A673 (cell line): ENCODE data around the gene TACR2. TPM values are rescaled to one million over a fixed set of nuclear protein-coding genes. Genes with fewer than 3 reads are reported as not detected.

ENCODE experiments used
- BruUV-seq: library from RNA; stranded (reverse); fragments of 400-500 nt; replicated peaks from 2 replicates; lab custom pipeline; 2021; lab: Mats Ljungman, UMichigan
- CTCF ChIA-PET: fragments of 300-600 bp; sonication (Branson Sonifier 250); formaldehyde crosslinking; loops from one replicate; lab custom pipeline; 2022; ENCODE audit warnings: antibody characterized with exemption; lab: Charles Lee
- POLR2A ChIA-PET: fragments of 300-600 bp; sonication (Branson Sonifier 250); formaldehyde crosslinking; loops from one replicate; lab custom pipeline; 2022; ENCODE audit warnings: antibody characterized with exemption; ENCODE audit not compliant: low non-redundant PET; lab: Charles Lee
- DNase-seq: peaks from one replicate; pipeline ENCODE4 v3.0.0-alpha.2; 2015; ENCODE audit warnings: low spot score
- H3K27ac ChIP-seq: fragments of 200-600 bp; sonication (generic); 2 replicates; pipeline ENCODE4 v1.5.1; 2016; ENCODE audit warnings: mixed run types, low read depth, mild to moderate bottlenecking, mixed read lengths, antibody characterized with exemption, low read length; ENCODE audit not compliant: poor library complexity, severe bottlenecking
- H3K27me3 ChIP-seq: fragments of 200-600 bp; sonication (generic); replicated peaks from 2 replicates; pipeline ENCODE4 v1.6.1; 2017; ENCODE audit warnings: mixed run types, low read depth, mild to moderate bottlenecking, mixed read lengths, antibody characterized with exemption, low read length; ENCODE audit not compliant: insufficient read depth, poor library complexity
- H3K36me3 ChIP-seq: fragments of 200-600 bp; sonication (generic); 2 replicates; pipeline ENCODE4 v1.6.1; 2016; ENCODE audit warnings: mixed run types, mild to moderate bottlenecking, mixed read lengths, antibody characterized with exemption, low read length; ENCODE audit not compliant: insufficient read depth, poor library complexity, severe bottlenecking
- H3K4me1 ChIP-seq: fragments of 200-600 bp; sonication (generic); 2 replicates; pipeline ENCODE4 v1.6.1; 2017; ENCODE audit warnings: mixed run types, mild to moderate bottlenecking, mixed read lengths, antibody characterized with exemption, low read length; ENCODE audit not compliant: insufficient read depth, poor library complexity, severe bottlenecking
- H3K4me3 ChIP-seq: fragments of 200-600 bp; sonication (generic); 2 replicates; pipeline ENCODE4 v1.5.1; 2016; ENCODE audit warnings: low read depth, mixed run types, mild to moderate bottlenecking, mixed read lengths, low read length; ENCODE audit not compliant: poor library complexity, severe bottlenecking
- H3K9me3 ChIP-seq: fragments of 200-600 bp; sonication (generic); 2 replicates; pipeline ENCODE4 v1.6.1; 2016; ENCODE audit warnings: mixed run types, low read depth, mild to moderate bottlenecking, mixed read lengths, antibody characterized with exemption, low read length; ENCODE audit not compliant: poor library complexity, severe bottlenecking
- EZH2 ChIP-seq: fragments of 200-600 bp; sonication (generic); IDR thresholded peaks from 2 replicates; pipeline ENCODE4 v1.6.1; 2017; ENCODE audit warnings: borderline replicate concordance, low read depth, mild to moderate bottlenecking, mixed read lengths, antibody characterized with exemption, low read length; ENCODE audit not compliant: poor library complexity, severe bottlenecking
- intact Hi-C: fragments of 100-400 bp; cut with micrococcal nuclease; formaldehyde crosslinking; loops from one replicate; pipeline ENCODE4 v1.10.0; 2022; ENCODE audit not compliant: unreplicated experiment
- total RNA-seq: library from RNA; stranded (reverse); gene quantifications from 2 replicates; pipeline ENCODE4 v1.2.3, GENCODE V29; 2021
- TF ChIP-seq, protein P1 (sequence below): fragments of 300-800, 200-600 bp; sonication (generic); conservative IDR thresholded peaks from 2 replicates; pipeline ENCODE4 v1.5.1; 2017; ENCODE audit warnings: low read depth, mild to moderate bottlenecking, antibody characterized with exemption, low read length, moderate library complexity, mixed read lengths

TACR2 gene
- total RNA-seq, 1 experiment from 2014 or later, result 0.21 TPM

DNA sequence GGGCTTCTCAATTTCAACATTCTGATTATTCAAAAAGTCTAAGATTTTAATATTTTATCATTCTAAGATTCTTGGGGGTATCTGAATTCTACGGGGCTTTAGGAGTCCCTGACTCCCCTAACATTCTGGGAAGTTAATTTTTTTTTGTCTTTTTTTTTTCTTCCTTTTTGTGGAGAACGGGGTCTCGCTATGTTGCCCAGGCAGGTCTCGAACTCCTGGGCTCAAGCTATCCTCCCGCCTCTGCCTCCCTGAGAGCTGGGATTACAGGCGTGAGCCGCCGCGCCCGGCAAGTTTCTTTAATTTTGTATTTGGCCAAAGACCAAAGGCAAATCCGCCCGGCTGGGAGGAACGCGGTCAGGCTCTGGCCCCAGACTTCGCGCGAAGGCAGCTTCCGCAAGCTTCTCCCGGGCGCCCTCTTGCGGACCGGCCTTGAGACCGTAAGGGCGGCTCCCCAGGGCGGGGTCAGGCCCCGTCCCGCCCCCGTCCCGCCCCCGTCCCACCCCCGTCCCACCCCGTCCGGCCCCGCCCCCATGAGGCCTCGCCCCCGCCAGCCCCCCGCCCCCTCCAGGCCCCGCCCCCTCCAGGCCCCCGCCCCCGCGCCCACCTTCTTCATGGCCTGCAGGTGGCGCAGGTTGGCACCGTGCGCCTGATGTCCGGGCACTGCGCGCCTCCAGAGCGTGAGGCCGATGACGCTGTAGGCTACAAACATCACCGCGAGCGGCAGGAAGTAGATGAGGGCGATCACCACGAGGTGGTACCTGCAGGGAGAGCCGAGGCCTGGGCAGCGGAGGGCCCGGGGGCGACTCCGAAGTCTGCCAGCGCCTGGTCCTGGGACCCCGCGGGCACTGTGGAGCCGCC, 8.2 kb downstream of the TACR2 start:
- POLR2A ChIA-PET, result no interaction called here
- intact Hi-C loops, result loop anchor here (1.0 to 5.0 kb wide), 2 partner anchors 100 to 171 kb away; no protein-coding TSS in a partner anchor
- Histone ChIP-seq H3K27me3 (no peaks in the 10 kb centered on the region), H3K9me3 (no peaks in the 10 kb centered on the region), H3K36me3 (no peaks in the 10 kb centered on the region), H3K4me1 (peaks cover 16% of the 10 kb centered on the region), H3K4me3 (peak overlapping the region; percentile 46), H3K27ac (peak overlapping the region; percentile 53)
- CTCF ChIA-PET, result interaction anchor here (0.7 to 1.6 kb wide), 12 partner anchors 9 to 579 kb away, joined by 3 to 16 read pairs (median 4); partner anchors contain the start of genes SUPV3L1, TACR2 and TSPAN15
- peak; percentile 96 for DNase-seq
- TF ChIP-seq, protein P1, sequence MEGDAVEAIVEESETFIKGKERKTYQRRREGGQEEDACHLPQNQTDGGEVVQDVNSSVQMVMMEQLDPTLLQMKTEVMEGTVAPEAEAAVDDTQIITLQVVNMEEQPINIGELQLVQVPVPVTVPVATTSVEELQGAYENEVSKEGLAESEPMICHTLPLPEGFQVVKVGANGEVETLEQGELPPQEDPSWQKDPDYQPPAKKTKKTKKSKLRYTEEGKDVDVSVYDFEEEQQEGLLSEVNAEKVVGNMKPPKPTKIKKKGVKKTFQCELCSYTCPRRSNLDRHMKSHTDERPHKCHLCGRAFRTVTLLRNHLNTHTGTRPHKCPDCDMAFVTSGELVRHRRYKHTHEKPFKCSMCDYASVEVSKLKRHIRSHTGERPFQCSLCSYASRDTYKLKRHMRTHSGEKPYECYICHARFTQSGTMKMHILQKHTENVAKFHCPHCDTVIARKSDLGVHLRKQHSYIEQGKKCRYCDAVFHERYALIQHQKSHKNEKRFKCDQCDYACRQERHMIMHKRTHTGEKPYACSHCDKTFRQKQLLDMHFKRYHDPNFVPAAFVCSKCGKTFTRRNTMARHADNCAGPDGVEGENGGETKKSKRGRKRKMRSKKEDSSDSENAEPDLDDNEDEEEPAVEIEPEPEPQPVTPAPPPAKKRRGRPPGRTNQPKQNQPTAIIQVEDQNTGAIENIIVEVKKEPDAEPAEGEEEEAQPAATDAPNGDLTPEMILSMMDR, result peak; percentile 65
- no peak for TF ChIP-seq EZH2
- BruUV-seq, result no TSS peak

DNA sequence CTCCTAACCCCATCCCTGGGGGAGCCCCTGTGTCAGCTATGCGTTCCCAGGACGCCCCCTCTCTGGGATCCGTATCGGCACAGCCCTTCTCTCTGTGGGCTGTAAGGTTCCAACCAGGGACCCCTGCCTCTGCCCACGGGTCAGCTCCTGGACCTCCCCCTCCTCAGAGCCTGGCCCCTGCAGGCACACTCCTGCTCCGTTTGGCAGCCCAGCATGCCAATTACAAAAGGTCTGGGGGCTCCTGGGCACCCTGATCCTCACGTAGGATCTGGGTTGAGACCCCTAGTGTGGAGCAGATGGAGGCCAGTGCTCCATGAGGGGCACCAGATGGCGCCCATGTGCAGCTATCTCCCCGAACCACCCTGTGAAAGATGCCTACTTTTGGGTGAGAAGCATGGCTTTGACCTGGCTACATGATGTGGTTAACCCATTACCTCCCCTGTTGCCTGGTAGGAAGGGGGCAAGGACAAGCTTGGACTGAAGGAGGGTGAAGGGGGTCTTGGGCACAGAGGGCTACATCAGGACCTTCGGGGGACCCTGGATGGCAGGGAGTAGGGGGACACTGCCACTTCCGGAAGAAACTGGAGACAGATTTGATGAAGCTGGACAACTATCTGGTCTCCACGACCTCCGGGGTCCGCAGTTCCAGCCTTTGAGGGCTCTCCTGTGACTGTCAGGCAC, 9.0 kb downstream of the TACR2 start:
- peak; percentile 64 for DNase-seq
- Histone ChIP-seq H3K27ac (no peak overlapping the region), H3K4me1 (peaks cover 16% of the 10 kb centered on the region), H3K4me3 (no peak overlapping the region), H3K9me3 (no peaks in the 10 kb centered on the region), H3K27me3 (no peaks in the 10 kb centered on the region), H3K36me3 (no peaks in the 10 kb centered on the region)
- no TSS peak for BruUV-seq
- ChIA-PET POLR2A (no interaction called here), CTCF (interaction anchor here (0.7 to 1.6 kb wide), 12 partner anchors 9 to 578 kb away, joined by 3 to 16 read pairs (median 4); partner anchors contain the start of genes SUPV3L1, TACR2 and TSPAN15)
- intact Hi-C loops, result loop anchor here (5.0 kb wide), 1 partner anchor 170 kb away; no protein-coding TSS in a partner anchor
- TF ChIP-seq, protein P1, result peak; percentile 63
- no peak for TF ChIP-seq EZH2

DNA sequence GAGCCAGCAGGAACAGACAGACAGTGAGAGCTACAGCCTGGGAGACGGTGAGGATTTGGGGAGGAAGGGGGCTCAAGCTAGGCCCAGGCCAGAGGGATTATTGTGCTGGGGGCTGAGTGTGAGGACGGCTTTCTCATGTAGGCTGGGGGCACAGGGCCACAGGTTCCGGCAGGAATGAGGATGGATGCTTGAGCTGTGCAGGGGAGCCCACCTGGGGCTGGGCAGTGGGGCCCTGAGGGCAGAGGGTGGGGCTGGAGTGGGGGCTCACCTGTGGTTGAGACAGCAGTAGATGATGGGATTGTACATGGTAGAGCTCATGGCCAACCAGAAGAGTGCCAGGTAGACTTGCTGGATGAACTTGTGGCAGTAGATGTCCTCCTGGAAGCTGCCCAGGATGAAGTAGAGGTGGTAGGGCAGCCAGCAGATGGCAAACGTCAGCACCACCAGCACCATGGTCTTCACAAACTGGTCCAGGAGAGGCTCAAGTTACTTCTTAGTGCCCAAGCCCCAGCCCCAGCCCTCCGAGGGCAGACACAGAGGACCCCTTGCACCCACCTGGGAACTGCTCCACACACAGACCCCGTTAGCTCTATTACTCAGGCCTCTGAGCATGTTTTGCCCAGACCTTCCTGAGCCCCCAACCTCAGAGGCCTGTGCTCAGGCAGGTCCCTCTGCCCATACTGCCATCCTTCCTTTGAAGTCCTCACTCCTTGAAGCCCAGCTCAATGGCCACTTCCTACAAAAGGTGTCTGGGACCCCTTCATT, 9.7 kb downstream of the TACR2 start:
- no peak for DNase-seq
- intact Hi-C loops, result loop anchor here (5.0 kb wide), 1 partner anchor 170 kb away; no protein-coding TSS in a partner anchor
- POLR2A ChIA-PET, result no interaction called here
- no peak overlapping the region for H3K27ac ChIP-seq
- no TSS peak for BruUV-seq
- no peak overlapping the region for H3K4me3 ChIP-seq
- no peaks in the 10 kb centered on the region for H3K27me3 ChIP-seq
- H3K36me3 ChIP-seq, result peaks cover 3% of the 10 kb centered on the region
- CTCF ChIA-PET, result interaction anchor here (0.6 to 1.6 kb wide), 3 partner anchors 16 to 100 kb away, joined by 3 to 16 read pairs (median 10); no protein-coding TSS in a partner anchor
- peaks cover 16% of the 10 kb centered on the region for H3K4me1 ChIP-seq
- TF ChIP-seq, protein P1, result no peak
- no peak for TF ChIP-seq EZH2
- H3K9me3 ChIP-seq, result no peaks in the 10 kb centered on the region
